DMS 273 (cell line): ENCODE data around the gene ARPP21.

ENCODE experiments used
- DNase-seq: peaks from one replicate; lab custom pipeline; 2025; ENCODE audit not compliant: unreplicated experiment; lab: John Stamatoyannopoulos, UW

ARPP21 gene

GRCh38 chr3:35727179-35727578 is 87.9 kb downstream of the ARPP21 start:
- DNase-seq: no peak

- DNase-seq: no peak
Observed at GRCh38 chr3:35733341-35733740, 94.0 kb downstream of the ARPP21 start.

GRCh38 chr3:35733864-35734263 is 94.5 kb downstream of the ARPP21 start:
- no peak for DNase-seq

- DNase-seq: no peak
Observed at GRCh38 chr3:35737080-35737479, 97.8 kb downstream of the ARPP21 start.

GRCh38 chr3:35737527-35737926 is 98.2 kb downstream of the ARPP21 start:
- no peak for DNase-seq

GRCh38 chr3:35737934-35738706 is 98.8 kb downstream of the ARPP21 start:
- no peak for DNase-seq

GRCh38 chr3:35739181-35739809 is 100.0 kb downstream of the ARPP21 start:
- no peak for DNase-seq

GRCh38 chr3:35739964-35740527 is 100.7 kb downstream of the ARPP21 start:
- DNase-seq: no peak

GRCh38 chr3:35743218-35743617 is 103.9 kb downstream of the ARPP21 start:
- DNase-seq: peak; percentile 9

- DNase-seq: no peak
Observed at GRCh38 chr3:35744419-35744818, 105.1 kb downstream of the ARPP21 start.

- DNase-seq: no peak
Observed at GRCh38 chr3:35745351-35745750, 106.0 kb downstream of the ARPP21 start.

GRCh38 chr3:35745802-35746484 is 106.6 kb downstream of the ARPP21 start:
- no peak for DNase-seq

GRCh38 chr3:35746492-35746891 is 107.2 kb downstream of the ARPP21 start:
- no peak for DNase-seq

GRCh38 chr3:35748144-35748543 is 108.8 kb downstream of the ARPP21 start:
- DNase-seq: no peak

- no peak for DNase-seq
Observed at GRCh38 chr3:35751207-35751606, 111.9 kb downstream of the ARPP21 start.

GRCh38 chr3:35757991-35758757 is 118.8 kb downstream of the ARPP21 start:
- no peak for DNase-seq

GRCh38 chr3:35760146-35760545 is 120.8 kb downstream of the ARPP21 start:
- DNase-seq: no peak

- DNase-seq: no peak
Observed at GRCh38 chr3:35761311-35761710, 122.0 kb downstream of the ARPP21 start.

GRCh38 chr3:35772381-35773015 is 133.2 kb downstream of the ARPP21 start:
- no peak for DNase-seq

GRCh38 chr3:35773417-35773816 is 134.1 kb downstream of the ARPP21 start:
- DNase-seq: no peak

GRCh38 chr3:35776346-35776745 is 137.0 kb downstream of the ARPP21 start:
- no peak for DNase-seq
